GM10847 (cell line): Measurements from ENCODE around the gene LSMEM2.
A peak's percentile ranks its signal among the peaks of the same experiment; 100 is the strongest.

ENCODE experiments used
- POLR2A ChIP-seq: IDR thresholded peaks from 2 replicates; pipeline ENCODE4 v1.6.1; 2011; ENCODE audit not compliant: insufficient read length; ENCODE audit errors: extremely low read depth

The LSMEM2 gene

DNA sequence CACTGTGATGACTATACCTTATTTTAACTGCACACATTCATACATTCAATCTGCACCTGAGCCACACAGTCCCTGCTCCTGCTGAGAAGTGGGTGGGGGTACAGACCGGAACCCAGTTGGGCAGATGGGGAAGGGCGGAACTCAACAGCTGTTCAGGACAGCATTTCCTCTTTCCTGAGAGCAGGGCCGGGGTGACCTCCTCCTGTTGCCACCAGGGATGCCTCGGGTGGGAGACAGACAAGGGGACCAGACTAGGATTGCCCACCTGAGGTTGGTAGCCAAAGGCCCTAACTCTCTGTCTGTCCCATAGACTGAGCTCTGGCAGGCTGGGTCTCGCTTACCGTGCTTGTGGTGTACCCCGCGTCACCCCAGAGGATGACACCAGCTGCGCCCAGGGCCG, 39.7 kb downstream of the LSMEM2 start:
- TF ChIP-seq POLR2A = no peak

DNA sequence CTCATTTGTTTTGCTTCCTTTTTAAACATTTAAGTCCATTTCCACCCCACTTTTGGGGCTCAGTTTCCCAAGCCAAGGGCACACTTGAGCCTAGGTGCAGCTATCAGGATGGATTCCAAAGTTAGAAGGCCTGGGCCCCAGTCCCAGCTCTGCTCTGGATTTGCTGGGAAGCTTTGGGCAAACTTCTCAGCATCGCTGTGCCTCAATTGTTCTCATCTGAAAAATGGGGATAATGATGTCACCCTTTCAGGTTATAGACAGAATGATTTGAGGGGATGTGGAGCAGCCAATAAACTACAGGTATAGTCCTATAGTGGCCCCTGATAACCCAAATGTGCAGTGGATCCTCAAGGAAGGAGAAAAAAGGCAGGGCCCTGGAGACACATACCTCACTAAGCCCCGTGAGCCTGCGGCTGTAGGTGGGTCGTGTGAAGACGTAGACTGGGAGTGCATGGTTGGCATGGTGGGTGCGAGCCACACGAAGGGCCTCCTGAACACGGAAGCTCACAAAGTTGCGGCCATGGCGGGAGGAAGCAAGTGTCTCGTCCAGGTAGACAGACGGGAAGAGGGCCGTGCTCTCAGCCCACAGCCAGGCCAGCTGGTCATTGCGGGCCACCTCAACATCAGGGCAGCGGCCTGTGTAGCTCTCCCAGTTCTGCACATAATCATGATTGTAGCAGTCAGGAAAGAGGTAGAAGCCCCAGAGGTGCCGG, 40.5 kb downstream of the LSMEM2 start:
- TF ChIP-seq POLR2A = no peak

DNA sequence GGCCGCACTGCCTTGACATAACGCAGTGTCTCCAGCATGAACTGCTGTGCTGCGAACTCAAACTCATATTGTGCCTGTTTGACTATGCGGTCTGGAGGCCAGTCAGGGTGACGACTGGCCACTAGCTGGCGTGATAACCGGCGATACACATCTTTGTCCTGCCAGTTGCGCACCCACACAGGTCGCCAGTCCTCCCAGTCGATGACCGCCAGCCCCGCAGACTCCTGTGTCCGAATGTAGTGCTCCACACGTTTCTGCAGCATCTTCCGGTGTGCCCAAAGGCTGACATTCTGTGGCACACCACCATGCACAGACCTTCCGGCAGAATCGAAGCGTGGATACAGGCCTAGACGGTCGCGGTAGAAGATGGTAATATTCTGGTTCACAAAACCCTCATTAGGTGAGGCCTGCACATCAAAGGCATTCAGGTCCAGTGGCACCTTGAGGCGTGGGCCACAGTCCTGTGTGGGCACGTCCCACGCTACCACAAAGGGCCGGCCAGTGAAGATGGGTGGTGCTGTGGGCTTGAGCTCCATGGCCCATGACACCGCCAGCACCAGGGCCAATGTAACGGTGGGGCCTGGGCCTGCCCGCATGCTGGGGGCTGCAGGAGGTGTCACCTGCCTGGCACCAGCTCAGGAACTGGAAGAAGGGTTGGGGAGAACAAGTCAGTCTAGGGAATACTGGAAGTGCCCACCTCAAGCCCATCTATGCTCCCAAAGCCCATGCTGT, 41.2 kb downstream of the LSMEM2 start:
- TF ChIP-seq POLR2A = no peak

DNA sequence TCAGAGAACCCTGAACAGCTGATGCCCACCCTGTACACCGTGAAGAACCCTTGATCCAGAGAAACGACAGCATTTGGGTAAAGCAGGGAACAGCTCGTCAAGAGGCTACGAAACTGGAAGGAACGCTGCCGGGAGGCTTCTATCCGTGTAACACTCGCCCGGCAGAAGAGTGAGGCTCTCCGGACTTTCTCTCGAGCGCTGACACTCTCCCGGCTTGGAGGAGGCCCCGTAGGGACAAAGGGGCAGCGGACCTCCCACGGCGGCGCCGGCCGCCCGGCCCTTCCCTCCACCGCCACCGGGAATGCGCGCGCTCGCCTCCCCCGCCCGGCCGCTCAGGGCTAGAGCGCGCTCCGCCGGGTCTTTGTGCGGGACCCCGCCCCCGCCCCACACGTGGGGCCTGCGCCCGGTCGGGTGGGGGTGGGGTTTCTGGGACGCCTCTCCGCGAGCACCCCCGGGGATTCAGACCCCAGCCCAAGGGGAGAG, 42.0 kb downstream of the LSMEM2 start:
- TF ChIP-seq POLR2A = no peak

DNA sequence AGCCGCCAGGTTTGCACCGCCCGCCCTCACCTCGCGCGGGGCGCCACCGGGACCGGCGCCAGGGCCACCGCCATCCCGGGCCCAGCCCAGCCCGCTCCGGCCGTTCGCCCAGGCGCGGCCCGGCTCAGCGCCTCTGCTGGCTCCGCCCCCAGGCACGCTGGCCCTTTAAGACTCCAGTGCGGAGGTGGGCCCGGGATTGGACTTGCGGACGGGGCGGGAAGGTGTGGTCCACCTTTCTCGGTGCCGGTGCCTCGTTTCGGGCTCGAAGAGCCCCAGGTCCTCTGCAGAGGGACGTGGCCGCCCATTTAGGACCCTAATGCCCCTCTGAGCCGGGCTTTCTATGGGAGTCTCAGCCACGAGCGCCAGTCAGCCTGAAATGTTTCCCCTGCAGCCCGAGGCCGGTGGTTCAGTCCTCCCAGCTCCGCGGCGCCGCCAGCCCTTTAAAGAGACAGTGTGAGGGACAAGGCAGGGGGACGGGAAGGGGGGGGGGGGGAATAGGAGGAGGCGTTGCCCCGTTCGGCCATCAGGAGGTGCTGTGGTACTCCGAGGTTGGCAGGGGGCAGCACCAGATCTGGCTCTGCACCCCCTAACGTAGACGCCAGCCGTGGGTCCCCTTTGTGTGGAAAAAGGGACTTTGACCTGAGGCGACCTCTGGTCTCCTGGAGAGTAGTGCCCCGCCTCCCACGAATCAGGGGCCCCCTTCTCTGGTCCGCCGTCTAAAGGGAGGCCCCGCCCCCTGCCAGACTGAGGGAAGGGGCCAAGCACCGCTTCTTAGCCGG, 42.6 kb downstream of the LSMEM2 start:
- TF ChIP-seq POLR2A = peak; percentile 78

DNA sequence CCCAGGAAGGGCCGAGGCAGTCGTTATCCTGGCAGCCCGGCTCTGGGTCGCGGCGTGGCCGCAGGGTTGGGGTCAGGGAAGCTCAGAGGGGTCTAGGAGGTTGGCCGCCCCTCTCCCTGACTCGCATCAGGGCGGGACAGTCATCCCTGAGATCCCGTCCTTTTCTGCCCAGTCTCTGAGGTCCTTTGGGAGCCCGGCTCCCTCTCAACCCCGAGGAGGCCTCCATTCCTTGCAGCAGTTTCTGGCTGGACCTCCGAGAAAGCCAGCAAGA, 43.2 kb downstream of the LSMEM2 start:
- TF ChIP-seq POLR2A = no peak

DNA sequence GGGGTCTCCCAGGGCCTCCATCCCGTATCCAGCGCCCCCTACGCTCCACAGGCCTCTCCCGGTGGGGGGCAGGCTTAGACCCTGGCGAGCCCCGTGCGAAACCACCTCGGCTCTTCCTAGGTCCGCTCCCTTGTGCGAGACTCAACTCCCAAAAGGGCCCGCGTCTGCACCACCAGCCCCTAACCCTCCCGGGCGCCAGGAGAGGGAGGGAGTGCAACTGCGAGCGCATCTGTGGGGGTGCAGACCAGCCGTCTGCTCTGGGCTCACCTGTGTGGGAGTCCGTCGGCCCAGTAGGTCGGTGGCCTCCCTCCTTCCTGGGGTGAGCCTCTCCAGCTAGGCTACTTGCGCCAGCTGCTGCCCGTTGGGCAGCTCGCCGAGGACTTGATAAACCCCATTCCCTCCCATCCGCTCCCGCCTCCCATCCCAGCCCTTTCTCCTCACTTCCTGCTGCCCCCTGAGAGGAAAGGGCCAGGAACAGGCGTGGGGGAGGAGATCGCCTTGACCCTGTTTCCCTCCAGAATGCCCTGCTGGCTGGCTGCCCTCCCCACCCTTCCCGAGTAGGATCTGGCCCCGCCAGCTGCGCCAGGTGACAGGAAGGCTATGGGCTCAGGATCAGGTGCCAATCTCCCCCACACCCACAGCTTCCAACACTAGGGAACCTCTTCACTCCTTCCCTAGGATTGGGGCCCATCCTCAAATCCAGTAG, 43.7 kb downstream of the LSMEM2 start, which contains the start of gene HYAL2:
HYAL2 (minus strand) TSS at position 360 of the 706 bp plus-strand sequence. CDS start 2,256 bp downstream, outside the sequence.
- TF ChIP-seq POLR2A = no peak

DNA sequence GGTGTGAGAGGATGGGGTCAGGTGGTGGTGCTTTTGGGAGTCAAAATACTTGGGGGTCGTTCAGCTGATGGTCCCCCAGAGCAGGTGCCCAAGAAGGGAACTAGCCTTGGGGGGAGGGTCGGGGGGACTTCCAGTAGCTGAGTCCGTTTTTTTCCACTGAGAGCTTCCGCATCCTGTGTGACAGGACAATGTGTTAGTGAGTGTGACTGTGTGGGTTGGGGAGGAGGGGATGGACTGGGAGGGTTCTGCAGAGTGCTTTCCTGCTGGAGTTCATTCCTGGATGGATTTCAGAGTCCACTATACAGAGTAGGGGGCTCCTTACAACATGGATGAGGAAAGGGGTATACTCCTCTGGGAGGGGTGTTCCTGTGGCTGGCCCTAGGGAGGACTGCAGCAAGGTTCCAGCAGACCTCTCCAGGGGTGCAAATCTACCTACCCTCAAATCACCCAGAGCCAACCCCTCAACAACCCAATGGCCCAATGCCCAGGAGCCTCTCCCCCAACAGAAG, 44.3 kb downstream of the LSMEM2 start:
- no peak for TF ChIP-seq POLR2A

DNA sequence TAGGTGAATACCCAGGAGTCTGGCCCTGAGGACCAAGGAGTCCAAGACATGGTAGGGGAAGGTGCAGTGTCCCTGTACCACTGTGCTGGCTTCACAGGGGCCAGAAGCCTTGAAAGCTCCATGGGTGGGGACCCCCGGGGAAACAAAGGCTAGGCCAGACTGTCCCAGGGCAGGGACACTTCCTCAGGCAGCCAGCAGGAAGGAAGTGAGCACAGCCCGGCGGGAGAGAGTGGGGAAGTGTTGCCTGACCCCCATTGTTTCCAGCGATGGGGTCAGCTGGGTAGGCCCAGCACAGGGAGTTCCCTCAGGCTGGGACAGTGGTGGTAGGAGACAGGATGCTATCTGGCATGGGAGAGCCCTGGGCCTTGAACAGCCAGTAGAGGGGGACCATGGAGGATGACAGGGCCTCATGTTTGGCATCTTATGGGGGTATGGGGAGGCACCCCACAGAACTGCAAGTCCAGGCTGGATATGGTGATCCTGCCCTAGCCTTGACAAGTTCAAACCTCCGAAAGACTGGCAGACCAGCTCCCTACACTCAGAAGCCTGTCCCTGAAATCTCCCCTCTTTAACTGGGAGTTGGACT, 44.8 kb downstream of the LSMEM2 start:
- TF ChIP-seq POLR2A = no peak

DNA sequence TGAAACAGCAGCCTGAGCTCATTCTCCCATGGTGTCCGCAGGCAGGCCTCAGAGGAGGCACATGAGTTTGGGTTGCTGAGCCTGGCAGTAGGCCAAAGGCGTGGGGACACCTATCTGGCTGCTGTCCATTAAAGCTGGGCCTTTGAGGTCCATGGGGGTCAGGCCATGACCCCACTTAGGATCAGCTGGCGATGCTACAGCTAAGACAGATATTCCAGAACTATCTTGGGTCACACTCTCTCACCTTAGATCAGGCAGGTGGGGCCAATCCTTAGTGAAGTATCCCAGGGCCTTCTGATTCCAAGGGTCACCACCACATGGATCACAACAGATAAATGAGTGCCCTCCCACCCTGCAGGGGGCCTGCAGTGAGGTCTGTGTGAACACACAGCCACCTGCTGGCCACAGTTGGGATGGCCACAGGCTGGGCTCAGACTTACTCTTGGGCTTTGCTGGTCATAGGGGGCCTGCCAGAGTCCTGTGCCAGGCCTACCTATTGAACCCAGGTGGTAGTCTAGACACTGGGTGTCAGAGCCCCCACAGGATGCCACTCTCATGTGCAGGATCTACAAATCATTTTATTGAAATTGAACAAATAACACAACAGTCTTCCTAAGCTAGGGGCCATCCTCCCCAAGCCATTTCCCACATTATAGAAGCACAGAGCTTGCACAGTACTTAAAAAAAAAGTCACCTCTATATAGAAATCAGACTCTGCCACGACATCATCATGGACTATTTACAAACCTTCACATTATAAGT, 45.6 kb downstream of the LSMEM2 start:
- no peak for TF ChIP-seq POLR2A

DNA sequence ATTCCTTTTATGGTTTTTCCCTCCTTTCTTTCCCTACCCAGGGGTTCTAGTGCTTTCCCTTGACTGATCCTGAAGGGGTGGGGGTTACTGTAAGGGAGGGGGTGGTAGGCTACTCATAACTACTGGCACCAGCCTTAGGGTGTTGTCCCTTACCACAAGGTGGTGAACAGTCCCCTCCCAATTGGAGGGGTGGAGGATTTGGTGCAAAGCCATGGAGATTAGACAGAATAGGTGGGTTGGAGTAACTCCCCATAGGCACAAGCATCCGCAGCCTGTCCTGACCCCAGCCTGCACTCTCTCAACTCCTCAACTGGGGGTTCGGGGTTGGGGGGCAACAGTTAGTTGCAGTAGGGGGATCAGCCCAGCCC, 46.2 kb downstream of the LSMEM2 start:
- TF ChIP-seq POLR2A = no peak

DNA sequence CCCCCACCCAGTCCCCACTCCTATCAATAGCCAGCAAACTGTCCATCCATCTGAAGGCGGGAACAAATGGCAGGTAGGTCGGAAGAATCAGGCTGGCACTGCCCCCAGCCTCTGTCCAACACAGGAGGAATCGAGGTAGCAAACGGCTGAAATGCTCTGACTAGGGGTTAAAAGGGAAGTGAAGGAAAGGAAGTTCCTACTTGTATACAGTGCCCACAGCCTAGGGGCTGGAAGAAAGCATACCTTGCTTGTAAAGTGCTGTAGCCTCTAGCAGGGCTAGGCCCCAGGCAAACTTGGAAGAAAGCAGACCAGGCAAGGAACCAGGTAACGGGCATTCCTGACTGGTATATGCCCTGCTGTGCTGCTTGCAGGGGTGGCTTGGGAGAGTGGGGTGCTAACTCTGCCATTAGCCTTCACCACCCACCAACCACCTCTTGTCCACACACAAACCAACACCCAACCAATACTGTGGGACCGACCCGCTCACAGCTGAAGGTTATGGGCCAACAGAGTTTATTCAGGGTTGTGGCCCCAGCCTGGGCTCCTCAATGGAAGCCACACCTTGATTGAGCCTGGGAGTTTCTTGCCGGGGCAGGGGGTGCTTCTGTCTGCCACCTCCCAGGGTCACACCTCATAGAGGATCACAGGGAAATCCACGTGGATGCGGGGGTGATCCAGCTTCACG, 46.8 kb downstream of the LSMEM2 start:
- TF ChIP-seq POLR2A = no peak

DNA sequence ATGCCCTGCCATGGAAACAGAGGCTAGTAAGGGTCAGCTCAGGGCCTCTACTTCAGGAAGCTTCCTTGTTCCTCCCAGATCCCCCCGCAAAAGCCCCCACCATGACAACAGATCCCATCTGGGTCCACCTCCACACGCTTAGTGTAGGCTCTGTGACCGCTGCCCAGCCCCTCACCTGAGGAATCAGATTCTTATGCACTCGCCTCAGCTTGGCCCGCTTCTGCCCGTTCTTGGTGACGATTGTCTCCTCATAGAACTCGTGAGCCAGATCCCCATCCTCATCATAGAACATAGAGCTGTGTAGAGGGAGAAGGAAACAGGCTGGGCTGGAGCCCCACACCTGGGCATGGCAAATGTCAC, 47.3 kb downstream of the LSMEM2 start:
- TF ChIP-seq POLR2A = no peak

DNA sequence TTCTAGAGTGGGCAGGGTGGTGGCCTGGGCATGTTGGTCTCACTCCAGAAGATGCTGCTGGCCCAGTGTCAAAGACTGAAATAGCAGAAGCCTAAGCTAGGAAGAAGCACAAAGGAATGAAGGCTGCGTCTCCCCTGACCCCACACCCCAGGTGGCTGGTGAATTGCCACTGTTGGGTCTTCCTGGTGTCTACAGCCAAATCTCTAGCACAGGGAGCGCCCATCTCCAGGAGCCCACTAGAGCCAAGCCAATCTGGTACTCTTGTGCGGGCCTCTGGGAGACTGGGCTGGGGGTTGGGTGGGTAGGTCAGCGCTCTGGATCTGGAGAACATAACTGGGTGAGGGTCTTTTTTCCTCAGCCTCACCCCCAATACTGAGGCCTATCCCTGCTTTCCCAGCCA, 48.2 kb downstream of the LSMEM2 start:
- no peak for TF ChIP-seq POLR2A
